Ovary (tissue), 3 donors: Measurements from ENCODE around the gene GPT2.

Experiments used
- POLR2A ChIP-seq: fragments of 450-650 bp; IDR thresholded peaks from one replicate; pipeline ENCODE4 v1.6.1; 2017; ENCODE audit warnings: antibody characterized with exemption, mild to moderate bottlenecking, moderate library complexity
- TF ChIP-seq, protein P1 (sequence below), 3 donors: fragments of 450-650 bp in 2 of 3; fragments of 200-600 bp in 1 of 3; IDR thresholded peaks; one replicate each; pipeline versions ENCODE4 v1.5.1 to v1.8.0; 2016 to 2022; ENCODE audit warnings: antibody characterized with exemption in 3 of 3, mild to moderate bottlenecking in 1 of 3
- donor health status: DM: no; HTN: no; CAD: no.

DNA sequence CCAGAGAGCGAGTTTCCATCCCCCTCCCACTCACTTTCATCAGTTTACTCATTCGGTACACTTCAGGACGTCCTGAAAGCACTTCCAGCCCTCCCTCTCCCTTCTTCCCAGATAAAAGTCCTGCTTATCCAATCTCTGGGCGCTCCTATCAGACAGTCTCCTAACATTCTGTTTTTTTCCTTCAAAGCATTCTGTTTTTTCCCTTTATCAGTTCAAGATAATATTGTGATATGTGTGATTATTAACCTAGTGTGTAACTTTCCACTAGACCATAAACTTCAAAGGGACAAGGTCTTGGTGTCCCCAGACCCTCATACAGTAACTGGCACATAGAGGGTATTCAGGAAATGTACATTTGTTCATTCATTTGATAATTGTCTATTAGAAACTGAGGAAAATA lies 28.8 kb upstream of the GPT2 start:
- TF ChIP-seq, protein P1, sequence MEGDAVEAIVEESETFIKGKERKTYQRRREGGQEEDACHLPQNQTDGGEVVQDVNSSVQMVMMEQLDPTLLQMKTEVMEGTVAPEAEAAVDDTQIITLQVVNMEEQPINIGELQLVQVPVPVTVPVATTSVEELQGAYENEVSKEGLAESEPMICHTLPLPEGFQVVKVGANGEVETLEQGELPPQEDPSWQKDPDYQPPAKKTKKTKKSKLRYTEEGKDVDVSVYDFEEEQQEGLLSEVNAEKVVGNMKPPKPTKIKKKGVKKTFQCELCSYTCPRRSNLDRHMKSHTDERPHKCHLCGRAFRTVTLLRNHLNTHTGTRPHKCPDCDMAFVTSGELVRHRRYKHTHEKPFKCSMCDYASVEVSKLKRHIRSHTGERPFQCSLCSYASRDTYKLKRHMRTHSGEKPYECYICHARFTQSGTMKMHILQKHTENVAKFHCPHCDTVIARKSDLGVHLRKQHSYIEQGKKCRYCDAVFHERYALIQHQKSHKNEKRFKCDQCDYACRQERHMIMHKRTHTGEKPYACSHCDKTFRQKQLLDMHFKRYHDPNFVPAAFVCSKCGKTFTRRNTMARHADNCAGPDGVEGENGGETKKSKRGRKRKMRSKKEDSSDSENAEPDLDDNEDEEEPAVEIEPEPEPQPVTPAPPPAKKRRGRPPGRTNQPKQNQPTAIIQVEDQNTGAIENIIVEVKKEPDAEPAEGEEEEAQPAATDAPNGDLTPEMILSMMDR (IDR thresholded peaks at IDR 0.05): no peak
- TF ChIP-seq POLR2A: no peak
